OCI-LY1 (cell line): ENCODE measurements around the gene ZNF821.

Experiments
- CTCF ChIP-seq: fragments of 200-600 bp; sonication (generic), shearing (Covaris generic); IDR thresholded peaks from 2 replicates; pipeline ENCODE4 v1.5.1; 2017; ENCODE audit warnings: mild to moderate bottlenecking, antibody characterized with exemption, low read length, moderate library complexity, mixed read lengths
- EZH2 ChIP-seq: fragments of 200-600 bp; sonication (generic), shearing (Covaris generic); IDR thresholded peaks from 2 replicates; pipeline ENCODE4 v1.8.0; 2017; ENCODE audit warnings: borderline replicate concordance, mixed run types, mild to moderate bottlenecking, antibody characterized with exemption, low read length, moderate library complexity, mixed read lengths

DNA sequence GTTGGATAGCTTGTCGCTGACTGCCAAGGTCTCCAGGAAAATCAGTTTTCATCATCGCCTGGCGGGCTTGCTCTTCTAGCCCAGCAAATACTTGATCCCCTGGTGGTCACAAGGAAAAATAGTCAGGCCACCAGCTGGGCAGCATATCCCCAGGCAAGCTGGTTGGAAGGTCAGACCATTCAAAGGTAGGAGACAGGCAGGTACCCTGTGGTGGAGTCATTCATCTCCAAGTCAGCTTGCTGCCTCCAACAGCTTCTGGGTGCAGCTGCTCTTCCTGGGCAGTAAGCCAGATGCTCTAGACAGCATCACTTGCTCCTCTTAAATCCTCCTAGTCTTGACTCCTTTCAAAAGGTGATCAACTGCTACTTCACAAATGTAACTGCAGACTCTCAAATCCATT lies 16.0 kb downstream of the ZNF821 start:
- no peak for TF ChIP-seq CTCF
- TF ChIP-seq EZH2, result no peak
